Central memory CD8-positive, alpha-beta T cell (primary cell): Measurements from ENCODE around the gene JPH2.
"Not testable (repeated sequence)": the region's sequence is repeated elsewhere in the genome, so short reads cannot be mapped to it uniquely, and the experiment has no call there.

Experiments
- ATAC-seq: fragments of 150-1000 bp; cut with Tn5 transposase; replicated peaks from 2 replicates; pipeline ENCODE4 v1.10.0; 2022; ENCODE audit warnings: mild to moderate bottlenecking, moderate FRiP score, moderate number of reproducible peaks; ENCODE audit not compliant: poor library complexity, severe bottlenecking; ENCODE audit errors: extremely low read depth
- DNase-seq, 2 donors: peaks; one replicate each; pipeline ENCODE4 v3.0.0; 2021; ENCODE audit warnings: low spot score in 2 of 2
- H3K27ac Mint-ChIP-seq: one replicate; pipeline ENCODE4 v1.8.0; 2022; ENCODE audit warnings: low read depth, mild to moderate bottlenecking, moderate library complexity, mixed read lengths
- H3K27me3 Mint-ChIP-seq: one replicate; pipeline ENCODE4 v1.8.0; 2022; ENCODE audit warnings: mixed read lengths
- H3K36me3 Mint-ChIP-seq: one replicate; pipeline ENCODE4 v1.8.0; 2022; ENCODE audit warnings: mild to moderate bottlenecking, moderate library complexity, mixed read lengths; ENCODE audit not compliant: insufficient read depth
- H3K4me1 Mint-ChIP-seq: one replicate; pipeline ENCODE4 v1.8.0; 2022; ENCODE audit warnings: mixed read lengths
- H3K4me3 Mint-ChIP-seq: one replicate; pipeline ENCODE4 v1.8.0; 2022; ENCODE audit warnings: mild to moderate bottlenecking, moderate library complexity, mixed read lengths
- H3K9me3 Mint-ChIP-seq: one replicate; pipeline ENCODE4 v1.8.0; 2022; ENCODE audit warnings: mixed read lengths

JPH2 gene

DNA sequence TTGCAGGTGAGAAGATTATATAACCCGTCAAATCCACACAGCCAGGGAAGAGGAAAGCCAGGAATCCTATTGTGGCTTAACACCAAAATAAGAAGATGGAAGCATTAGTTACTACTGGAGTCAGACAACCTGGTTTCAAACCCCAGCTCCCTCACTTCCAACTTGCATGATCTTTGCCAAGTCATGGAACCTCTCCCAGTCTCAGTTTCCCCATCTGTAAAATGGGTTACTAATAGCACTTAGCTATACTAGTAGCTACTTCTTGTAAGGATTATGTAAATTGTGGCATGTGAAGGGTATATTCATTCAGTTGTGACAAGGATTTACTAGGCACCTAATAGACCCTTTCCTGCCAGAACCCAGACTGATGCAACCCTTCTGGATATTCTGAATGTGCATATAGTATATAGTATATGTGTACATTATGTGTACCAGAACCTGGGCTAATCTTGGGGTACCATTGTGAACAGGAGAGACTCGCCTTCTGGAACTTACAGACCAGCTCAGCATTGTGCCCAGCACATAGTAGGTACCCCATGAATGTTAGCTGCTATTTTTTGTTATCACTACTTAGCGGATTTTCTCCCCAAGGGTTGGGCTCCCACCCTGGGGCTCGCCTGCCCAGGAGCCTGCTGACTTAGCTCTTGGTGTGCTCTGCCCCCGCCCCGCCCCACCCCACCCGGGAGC is 50.3 kb downstream of the JPH2 start:
- no peak overlapping the region for H3K27ac Mint-ChIP-seq
- H3K27me3 Mint-ChIP-seq = peaks cover 35% of the 10 kb centered on the region
- H3K9me3 Mint-ChIP-seq = no peaks in the 10 kb centered on the region
- H3K4me3 Mint-ChIP-seq = no peak overlapping the region
- H3K4me1 Mint-ChIP-seq = no peaks in the 10 kb centered on the region
- ATAC-seq = no peak
- no peak for DNase-seq
- H3K36me3 Mint-ChIP-seq = no peaks in the 10 kb centered on the region

DNA sequence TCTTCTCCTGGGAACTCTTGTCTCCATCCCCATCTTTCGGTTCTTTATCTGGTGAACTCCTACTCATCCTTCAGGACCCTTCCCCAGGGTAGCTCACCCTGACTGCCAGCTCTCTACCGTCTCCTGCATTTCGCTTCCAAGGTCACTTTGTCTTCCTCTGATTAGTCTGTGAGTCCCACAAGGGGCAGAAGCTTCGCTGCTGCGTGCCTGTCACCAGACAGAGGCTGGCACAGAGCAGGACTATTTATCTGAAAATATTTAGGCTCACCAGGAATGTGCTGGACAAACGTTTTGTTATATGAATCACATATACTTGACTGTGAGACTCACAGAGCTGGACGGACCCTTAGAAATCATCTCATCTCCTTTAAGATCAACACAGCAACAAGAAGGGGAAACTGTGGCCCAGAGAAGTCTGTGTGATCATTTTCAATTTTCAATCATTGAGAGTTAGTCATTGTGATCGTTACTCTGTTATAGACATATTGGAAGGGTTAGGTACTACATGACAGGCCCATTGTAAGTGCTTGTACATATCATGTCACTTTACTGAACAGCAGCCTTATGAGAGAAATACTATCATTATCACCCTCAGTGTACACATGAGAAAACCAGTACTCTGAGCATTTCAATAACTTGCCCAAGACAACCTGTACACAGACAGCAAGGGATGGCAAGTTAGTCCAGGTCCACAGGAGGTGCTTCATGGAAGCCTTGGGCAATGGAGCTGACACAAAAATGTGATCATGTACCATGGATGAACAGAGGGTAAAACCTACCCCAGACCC is 51.4 kb downstream of the JPH2 start:
- H3K4me1 Mint-ChIP-seq = no peaks in the 10 kb centered on the region
- H3K36me3 Mint-ChIP-seq = no peaks in the 10 kb centered on the region
- peaks cover 28% of the 10 kb centered on the region for H3K27me3 Mint-ChIP-seq
- DNase-seq (no peak), ATAC-seq (peak; percentile 63)
- no peaks in the 10 kb centered on the region for H3K9me3 Mint-ChIP-seq
- no peak overlapping the region for H3K4me3 Mint-ChIP-seq
- H3K27ac Mint-ChIP-seq = peak overlapping the region; percentile 2

DNA sequence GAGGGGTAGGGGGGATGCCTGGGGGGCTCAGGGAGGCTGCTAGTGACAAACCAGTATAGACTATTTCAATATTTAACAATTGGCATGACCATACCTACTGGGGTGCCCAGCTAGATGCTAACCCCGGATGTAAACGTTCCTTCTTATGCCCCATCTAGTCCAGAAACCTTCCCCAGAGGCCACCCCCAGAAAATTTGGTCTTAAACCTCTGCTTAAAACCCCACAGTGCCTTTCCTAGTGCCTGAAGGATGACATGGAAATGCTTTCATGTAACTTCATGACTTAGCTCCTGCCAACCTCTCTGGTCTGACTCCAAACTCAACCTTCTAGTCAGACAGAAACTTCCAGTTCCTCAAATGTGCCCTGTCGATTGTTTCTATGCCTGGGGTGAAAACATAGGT is 52.0 kb downstream of the JPH2 start:
- no peak for ATAC-seq
- no peaks in the 10 kb centered on the region for H3K9me3 Mint-ChIP-seq

DNA sequence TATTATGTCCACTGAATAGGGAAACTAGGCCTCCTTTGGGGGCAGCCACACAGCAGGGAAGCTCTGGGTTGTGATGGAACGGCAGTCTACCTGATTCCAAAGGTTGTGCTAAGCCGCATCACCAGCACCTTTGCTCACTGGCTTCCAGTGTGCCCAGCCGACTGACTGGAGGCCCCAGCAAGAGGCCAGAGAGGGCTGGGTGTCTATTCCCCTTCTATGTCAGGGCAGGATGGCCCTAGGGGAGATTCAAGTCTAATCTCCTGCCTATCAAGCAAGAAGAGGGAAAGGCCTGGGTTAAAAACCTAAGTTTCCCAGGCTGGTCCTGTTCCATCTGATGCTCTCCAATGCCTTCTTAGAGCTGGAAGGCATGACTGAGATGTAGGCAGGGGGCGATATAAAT is 53.6 kb downstream of the JPH2 start:
- Mint-ChIP-seq H3K36me3 (no peaks in the 10 kb centered on the region), H3K27me3 (peaks cover 11% of the 10 kb centered on the region), H3K4me3 (no peak overlapping the region), H3K4me1 (no peaks in the 10 kb centered on the region), H3K9me3 (no peaks in the 10 kb centered on the region), H3K27ac (no peak overlapping the region)
- DNase-seq (no peak), ATAC-seq (no peak)

More for the DNA sequence above, 52.0 kb downstream of the JPH2 start:
- Mint-ChIP-seq H3K27ac (peak overlapping the region; percentile 2), H3K36me3 (no peaks in the 10 kb centered on the region), H3K4me3 (no peak overlapping the region), H3K4me1 (no peaks in the 10 kb centered on the region), H3K27me3 (peaks cover 26% of the 10 kb centered on the region)
- no peak for DNase-seq

DNA sequence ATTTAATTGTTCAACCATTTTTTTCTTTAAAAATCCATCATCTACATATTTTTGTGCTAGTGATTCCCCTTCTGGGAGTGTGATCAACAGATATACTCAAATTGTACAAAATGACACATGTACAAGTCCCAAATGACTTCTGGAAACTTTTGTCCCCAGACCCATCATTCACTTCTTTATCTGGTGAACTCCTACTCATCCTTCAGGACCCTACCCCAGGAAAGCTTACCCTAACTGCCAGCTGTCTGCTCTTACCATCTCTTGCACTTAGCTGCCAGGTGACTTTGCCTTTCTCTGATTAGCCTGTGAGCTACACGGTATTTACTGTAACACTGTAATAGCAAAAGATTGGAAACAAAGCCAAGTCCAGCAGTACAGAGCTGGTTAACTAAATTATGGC is 55.3 kb downstream of the JPH2 start:
- no peak for DNase-seq
- H3K27ac Mint-ChIP-seq = no peak overlapping the region
- ATAC-seq = no peak
- H3K4me3 Mint-ChIP-seq = no peak overlapping the region
- H3K9me3 Mint-ChIP-seq = no peaks in the 10 kb centered on the region
- peaks cover 17% of the 10 kb centered on the region for H3K27me3 Mint-ChIP-seq
- H3K4me1 Mint-ChIP-seq = no peaks in the 10 kb centered on the region
- no peaks in the 10 kb centered on the region for H3K36me3 Mint-ChIP-seq

DNA sequence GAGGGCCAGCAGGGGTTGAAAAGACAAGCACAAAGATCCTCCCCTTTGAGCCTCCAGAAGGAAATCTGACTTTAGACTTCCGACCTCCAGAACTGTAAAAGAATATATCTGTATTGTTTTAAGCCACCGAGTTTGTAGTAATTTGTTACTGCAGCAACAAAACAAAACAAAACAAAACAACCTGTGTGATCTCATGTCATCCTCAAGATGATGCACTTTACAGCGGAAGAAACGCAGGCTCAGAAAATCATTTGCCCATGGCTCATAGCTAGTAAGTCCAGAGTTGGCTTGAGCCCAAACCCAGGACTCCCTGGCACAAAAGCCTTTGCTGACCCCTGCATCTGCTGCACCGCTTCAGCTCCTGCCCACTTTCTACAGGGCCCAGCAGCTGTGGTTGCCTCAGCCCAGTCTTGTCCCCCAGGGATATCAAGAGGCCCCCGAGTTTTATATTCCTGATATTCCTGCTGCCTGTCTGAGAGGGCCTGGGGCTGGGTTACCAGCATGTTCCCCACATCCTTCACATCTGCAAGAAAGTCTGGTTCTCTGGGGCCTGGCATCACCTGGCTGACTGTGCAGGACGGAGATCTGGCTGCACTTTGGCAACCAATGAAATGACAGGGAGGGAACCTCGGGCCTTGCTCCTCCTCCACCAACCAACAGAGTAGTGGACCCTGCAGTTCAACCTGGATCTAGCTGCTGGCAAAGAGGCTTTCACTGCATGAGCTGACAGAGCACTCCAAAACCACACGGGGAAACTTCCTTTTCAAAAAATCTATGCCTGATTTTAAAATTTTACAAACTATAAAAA is 56.9 kb downstream of the JPH2 start:
- Mint-ChIP-seq H3K4me1 (no peaks in the 10 kb centered on the region), H3K4me3 (no peak overlapping the region), H3K27ac (no peak overlapping the region), H3K36me3 (no peaks in the 10 kb centered on the region), H3K9me3 (no peaks in the 10 kb centered on the region), H3K27me3 (peaks cover 33% of the 10 kb centered on the region)
- DNase-seq (no peak), ATAC-seq (no peak)

DNA sequence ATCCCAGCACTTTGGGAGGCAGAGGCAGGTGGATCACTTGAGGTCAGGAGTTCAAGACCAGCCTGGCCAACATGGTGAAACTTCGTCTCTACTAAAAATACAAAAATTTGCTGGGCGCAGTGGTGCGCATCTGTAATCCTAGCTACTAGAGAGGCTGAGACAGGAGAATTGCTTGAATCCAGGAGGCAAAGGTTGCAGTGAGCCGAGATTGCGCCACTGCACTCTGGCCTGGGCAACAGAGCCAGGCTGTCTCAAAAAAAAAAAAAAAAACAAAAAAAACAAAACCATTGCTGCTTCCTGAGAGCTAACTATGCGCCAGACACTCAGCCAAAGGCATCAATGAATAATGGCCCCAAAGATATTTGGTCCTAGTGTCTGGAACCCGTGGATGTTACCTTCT is 57.7 kb downstream of the JPH2 start:
- not testable (repeated sequence) for ATAC-seq, H3K27ac Mint-ChIP-seq, H3K4me1 Mint-ChIP-seq, H3K9me3 Mint-ChIP-seq, DNase-seq, H3K36me3 Mint-ChIP-seq, H3K4me3 Mint-ChIP-seq
- H3K27me3 Mint-ChIP-seq = peaks cover 38% of the 10 kb centered on the region

DNA sequence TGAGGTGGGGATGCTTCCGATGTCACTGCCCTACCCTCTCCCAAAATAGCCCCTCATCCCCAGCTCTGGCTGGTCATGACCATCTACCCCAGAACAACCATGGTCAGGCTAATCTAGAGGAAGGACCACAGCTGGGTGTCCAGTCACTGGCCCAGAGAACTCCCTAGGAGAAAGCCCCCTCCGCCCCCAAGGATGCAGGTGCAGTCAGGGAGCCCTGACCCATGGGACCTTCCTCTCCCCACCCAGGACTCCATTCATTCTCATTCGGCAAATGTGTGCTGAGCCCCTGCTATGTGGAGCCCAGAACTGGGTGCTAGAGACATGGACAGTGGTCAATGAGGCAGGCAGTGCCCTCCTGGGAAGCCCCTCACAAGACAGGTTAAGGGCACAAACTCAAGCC is 60.5 kb downstream of the JPH2 start:
- Mint-ChIP-seq H3K4me1 (no peaks in the 10 kb centered on the region), H3K27ac (no peak overlapping the region), H3K36me3 (no peaks in the 10 kb centered on the region), H3K4me3 (no peak overlapping the region), H3K27me3 (peaks cover 57% of the 10 kb centered on the region), H3K9me3 (no peaks in the 10 kb centered on the region)
- DNase-seq = no peak
- ATAC-seq = no peak

DNA sequence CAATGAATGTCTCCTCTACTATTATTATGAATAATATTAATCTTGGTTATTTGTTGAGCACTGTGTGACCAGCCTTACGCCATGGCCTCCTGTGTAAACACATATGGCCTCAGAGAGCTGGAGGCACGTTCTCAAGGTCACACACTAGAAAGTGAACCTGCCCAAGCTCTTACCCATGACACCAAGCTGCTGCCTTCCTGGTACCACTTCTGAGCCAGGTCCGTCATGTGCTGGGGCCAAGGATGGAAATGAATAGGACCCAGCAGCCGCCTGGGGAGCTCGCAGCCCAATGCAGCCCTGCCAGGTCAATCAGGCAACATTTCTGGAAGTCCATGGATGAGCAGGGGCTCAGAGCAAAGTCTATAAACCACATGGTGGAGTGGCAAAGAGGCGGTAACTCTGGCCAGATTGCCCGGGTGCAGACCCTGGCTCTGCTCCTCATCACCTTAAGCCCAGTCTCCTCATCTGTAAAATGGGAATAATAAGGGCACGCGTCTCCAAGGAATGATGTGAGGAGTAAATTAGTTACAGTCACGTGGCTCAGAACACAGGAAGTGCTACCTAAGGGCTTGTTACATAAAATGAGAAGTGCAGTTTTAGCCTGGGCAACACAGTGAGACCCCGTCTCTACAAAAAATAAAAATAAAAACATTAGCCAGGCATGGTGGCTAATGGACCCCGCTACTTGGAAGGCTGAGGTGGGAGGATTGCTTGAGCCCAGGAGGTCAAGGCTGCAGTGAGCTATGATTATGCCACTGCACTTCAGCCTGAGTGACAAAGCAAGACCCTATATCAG is 61.5 kb downstream of the JPH2 start:
- Mint-ChIP-seq H3K27ac (no peak overlapping the region), H3K4me1 (no peaks in the 10 kb centered on the region), H3K36me3 (no peaks in the 10 kb centered on the region), H3K4me3 (no peak overlapping the region), H3K27me3 (peaks cover 66% of the 10 kb centered on the region), H3K9me3 (no peaks in the 10 kb centered on the region)
- DNase-seq = no peak
- no peak for ATAC-seq

DNA sequence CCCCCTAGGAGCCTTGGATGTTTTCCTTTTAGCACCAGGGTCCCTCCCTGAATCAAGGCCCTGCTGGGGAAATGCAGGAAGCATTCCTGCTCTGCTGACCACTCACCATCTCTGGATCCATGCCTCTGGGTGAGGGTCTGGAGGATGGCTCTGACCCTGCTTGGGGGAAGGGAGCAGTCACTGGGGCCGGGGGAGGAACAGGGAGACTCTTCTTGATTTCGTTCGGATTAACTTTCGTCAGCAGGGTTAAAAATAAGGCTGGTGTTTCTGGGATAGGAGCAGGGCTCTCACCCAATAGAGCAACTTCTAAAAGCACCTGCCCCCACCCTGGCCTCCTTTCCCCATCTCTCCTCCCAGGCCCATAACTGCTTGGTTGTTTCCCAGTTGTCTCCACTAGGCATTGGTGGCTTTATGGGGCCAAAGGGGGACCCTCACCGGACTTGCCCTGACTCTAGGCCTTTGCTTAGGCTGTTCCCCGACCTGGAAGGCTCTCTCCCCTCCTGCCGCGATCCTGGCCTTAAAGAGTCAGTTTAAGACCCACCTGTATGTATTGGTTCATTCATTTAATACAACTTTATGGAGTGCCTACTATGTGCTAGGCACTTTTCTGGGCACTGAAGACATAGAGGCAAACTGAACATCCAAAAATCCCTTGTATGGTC is 63.0 kb downstream of the JPH2 start:
- Mint-ChIP-seq H3K27ac (no peak overlapping the region), H3K36me3 (no peaks in the 10 kb centered on the region), H3K4me1 (no peaks in the 10 kb centered on the region), H3K4me3 (no peak overlapping the region), H3K27me3 (peaks cover 77% of the 10 kb centered on the region), H3K9me3 (no peaks in the 10 kb centered on the region)
- DNase-seq = no peak
- no peak for ATAC-seq

DNA sequence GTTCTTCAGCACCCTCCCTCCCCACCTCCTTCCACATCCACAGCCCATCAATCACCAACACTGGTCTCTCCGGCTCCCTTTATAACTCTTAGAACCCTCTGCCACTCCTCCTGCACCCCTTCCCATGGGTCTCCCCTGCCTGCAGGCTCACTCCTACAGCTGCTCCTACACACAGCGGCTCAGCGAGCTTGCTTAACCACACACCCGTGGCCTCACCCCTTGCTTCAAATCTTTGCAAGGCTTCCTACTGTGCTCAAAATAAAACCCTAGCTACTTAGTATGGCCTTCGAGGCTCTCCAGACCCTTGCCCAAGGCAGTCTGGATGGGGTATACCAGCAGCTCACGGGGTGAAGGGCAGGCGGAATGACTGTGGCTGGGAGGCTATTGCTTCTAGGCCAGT is 63.7 kb downstream of the JPH2 start:
- ATAC-seq = no peak
- H3K4me3 Mint-ChIP-seq = no peak overlapping the region
- H3K27ac Mint-ChIP-seq = no peak overlapping the region
- H3K4me1 Mint-ChIP-seq = no peaks in the 10 kb centered on the region
- H3K9me3 Mint-ChIP-seq = no peaks in the 10 kb centered on the region
- DNase-seq = no peak
- H3K36me3 Mint-ChIP-seq = no peaks in the 10 kb centered on the region
- peaks cover 83% of the 10 kb centered on the region for H3K27me3 Mint-ChIP-seq
